CD4-positive, alpha-beta T cell treated with Interleukin-21 for 1 hour (primary cell): Measurements from ENCODE around the gene XPNPEP1.
"Not testable (repeated sequence)": the region's sequence is repeated elsewhere in the genome, so short reads cannot be mapped to it uniquely, and the experiment has no call there.

Experiments used
- DNase-seq: peaks from one replicate; pipeline ENCODE4 v3.0.0-alpha.2; 2020

XPNPEP1 gene

GRCh38 chr10:109922358-109922975 lies 844 bp downstream of the XPNPEP1 start:
- no peak for DNase-seq

DNA sequence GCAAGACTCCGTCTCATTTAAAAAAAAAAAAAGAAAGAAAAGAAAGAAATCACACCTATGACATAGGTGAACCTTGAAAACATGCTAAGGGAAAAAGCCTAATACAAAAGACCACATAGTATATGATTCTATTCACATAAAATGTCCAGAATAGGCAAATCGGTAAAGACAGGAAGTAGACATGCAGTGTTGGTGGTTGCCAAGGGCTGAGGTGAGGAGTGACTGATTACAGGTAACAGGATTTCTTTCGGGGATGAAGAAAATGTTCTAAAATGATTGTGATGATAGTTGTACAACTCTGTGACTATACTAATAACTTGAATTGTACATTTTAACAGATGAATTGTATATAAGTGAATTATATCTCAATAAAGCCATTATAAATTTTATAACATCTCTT lies 3.3 kb downstream of the XPNPEP1 start:
- DNase-seq, result peak; percentile 48

GRCh38 chr10:109919220-109919619 lies 4.1 kb downstream of the XPNPEP1 start:
- DNase-seq, result no peak

DNA sequence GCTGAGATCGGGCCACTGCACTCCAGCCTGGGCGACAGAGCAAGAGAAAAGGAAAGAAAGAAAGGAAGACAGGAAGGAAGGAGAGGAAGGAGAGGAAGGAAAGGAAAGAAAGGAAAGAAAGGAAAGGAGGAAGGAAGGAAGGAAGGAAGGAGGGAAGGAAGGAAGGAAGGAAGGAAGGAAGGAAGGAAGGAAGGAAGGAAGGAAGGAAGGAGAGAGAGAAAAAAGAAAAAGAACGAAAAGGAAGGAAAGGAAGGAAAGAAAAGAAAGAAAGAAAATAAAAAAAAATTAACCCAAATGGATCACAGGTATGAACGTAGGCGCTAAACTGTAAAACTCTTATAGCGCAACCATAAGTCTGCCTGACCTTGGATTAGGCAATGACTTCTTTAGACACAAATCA lies 4.6 kb downstream of the XPNPEP1 start:
- DNase-seq, result not testable (repeated sequence)

DNA sequence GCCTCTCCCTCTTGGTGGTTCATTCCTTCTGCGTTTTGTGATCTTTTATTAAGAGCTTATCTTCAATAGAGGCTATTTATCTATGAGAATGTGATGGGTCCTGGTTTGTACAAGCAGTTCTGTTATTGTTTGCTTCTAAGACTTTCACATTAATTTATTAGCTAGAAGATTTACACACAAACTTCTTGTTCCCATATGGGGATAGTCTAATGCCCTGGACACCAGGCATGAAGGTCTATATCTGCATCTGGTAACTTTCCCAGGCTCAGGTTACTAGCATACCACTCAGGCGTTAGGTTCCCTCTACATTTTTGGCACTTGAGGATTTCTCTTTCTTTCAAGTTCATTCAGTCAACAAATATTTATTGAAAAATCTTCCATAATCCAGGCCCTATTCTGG lies 7.7 kb downstream of the XPNPEP1 start:
- DNase-seq, result no peak

GRCh38 chr10:109914966-109915365 lies 8.3 kb downstream of the XPNPEP1 start:
- peak; percentile 66 for DNase-seq

DNA sequence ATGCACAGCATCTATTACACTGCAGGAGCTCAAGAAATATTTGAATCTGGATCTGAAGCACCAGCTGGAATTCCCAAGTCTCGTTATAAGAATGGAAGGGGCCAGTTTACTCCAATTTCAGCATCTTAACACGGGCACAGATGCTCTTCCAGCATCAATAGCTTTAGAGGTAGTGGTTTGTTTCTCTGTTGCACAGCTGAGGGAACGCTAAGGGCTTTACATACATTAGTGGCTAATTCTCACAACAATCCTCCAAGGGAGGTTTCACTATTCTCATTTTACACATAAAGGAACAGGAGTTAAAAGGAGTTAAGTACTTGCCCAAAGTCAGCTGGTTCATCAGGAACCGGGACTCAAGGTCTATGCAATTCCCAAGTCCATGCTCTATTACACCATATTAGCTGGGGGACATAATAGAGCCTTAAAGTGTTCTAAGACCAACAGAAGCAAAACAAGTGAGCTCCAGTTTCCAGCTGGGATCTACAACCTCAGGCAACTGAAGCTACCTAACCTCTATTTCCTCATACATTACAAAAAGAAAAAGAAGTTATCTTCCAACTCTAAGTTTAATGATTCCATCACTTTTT lies 9.9 kb downstream of the XPNPEP1 start:
- DNase-seq, result no peak

GRCh38 chr10:109912335-109913281 lies 10.7 kb downstream of the XPNPEP1 start:
- DNase-seq, result no peak

DNA sequence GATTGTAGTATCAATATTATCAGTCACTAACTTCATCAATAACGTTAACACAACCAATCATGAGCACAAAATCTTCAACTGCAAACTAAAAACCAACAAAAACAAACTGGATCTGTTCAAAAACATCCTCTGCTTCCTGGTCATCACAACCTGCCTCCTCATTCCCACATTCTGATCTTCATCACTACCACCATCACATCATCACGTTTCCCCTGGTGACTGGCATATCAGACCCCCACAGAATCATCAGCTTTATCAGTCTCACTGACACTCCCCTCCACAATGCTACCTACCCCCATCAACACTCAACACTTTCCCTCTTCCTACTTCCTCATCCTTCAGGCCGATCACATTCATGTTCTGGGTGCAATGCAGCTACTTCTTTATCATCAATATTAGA lies 11.4 kb downstream of the XPNPEP1 start:
- no peak for DNase-seq

DNA sequence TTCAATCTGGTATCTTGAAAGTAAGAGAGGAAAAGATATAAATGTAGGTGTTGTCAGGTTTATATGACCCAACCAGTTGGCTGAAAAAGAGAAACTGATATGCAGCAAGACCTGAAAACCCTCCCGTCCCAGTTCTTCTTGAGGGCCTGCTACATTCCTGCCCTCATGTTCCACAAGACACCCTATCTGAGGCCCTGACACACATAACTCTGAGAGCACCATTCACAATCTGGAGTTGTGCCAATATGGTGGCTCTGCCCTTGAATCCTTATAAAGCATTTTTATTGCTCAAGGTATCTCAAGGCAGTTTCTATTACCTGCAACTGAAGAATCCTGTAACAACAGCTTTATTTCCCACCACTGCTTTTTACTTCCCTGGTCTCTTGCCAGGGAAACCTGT lies 17.0 kb downstream of the XPNPEP1 start:
- DNase-seq, result no peak

GRCh38 chr10:109904397-109904796 lies 18.9 kb downstream of the XPNPEP1 start:
- DNase-seq, result no peak

- DNase-seq, result peak; percentile 33
These were observed 20.0 kb downstream of the XPNPEP1 start for GRCh38 chr10:109902992-109903947.

- no peak for DNase-seq
These were observed 23.7 kb downstream of the XPNPEP1 start for GRCh38 chr10:109899356-109900331.

DNA sequence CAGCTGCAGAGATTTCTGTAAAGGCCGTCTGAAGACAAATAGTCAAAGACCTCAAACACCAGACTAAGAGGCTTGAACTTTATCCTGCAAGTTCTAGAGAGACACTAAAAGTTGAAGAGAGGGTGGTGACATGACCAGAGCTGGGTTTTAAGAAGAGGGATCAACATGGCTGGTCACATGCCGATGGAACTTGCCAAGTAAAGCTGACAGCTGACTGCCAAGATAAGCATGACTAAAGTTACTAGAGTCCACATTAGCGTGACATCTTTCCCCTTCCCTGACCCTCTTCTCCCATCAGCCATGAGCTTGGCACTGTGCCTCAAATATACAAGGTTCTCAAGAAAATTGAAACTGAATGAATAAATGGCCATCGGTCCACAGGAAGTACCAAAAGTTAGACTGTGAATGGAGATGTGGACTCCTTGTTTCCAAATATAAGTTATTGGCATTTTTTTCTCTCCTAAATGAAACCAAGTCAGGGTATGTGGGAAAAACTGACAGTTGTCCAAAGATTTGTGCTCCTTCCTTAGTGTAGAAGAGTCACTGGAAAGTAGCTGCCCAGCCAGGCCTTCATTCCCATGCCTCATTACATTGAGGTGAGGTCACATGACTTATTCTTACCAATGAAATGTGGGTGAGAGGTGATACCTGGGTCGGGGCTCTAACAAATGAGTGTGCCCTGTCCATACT lies 24.5 kb downstream of the XPNPEP1 start:
- DNase-seq, result no peak

- DNase-seq, result no peak
These were observed 25.3 kb downstream of the XPNPEP1 start for GRCh38 chr10:109898007-109898406.

DNA sequence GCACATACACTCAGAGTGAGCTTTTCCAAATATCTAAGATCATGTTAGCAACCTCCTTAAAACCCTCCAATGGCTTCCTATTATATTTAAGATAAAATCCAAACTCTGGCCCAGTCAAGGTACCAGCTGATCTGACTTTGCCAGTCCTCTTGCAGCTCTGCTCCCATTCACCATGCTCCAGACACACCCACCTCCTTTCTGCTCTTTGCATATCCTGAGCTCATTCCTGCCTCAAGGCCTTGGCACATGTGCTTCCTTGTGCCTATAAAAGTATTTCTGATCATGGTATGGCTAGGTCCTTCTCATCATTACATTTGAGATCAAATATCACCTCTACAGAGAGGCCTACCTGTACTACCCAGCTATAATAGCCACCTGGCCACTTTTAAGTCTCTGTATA lies 27.5 kb downstream of the XPNPEP1 start:
- no peak for DNase-seq

DNA sequence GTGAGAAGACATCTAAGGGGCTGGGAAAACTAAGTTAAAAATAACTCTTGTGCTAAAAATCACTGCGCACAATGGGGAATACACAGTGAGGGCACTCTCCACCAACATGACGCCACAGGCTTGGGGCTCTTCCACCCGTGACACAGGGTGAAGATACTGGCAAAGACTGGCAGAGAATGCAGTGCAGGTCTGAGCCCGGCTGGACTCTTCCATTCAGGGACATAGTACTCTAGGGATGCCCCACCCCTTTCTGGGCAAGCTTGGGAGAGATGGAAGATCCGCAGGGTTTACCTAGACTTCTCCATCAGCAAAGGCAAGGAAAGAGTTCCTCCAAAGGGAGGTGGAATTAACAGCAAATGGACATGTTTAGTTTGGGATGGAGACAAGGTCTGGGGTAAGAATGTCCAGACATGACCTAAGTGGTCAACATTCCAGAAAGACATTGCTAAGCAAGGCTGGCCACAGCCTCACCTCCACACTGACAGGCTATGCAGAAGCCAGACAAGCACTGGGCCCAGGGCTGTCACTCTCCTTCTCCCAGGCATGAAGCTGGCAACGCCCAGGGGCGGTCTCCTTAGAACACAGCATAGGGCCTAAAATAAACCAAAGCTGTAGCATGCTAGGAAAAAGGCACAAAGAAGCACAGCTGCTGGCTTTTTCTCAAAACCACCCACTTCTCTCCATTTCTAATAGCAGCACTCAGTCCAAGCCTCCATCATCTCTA lies 28.1 kb downstream of the XPNPEP1 start:
- no peak for DNase-seq

GRCh38 chr10:109894516-109894915 lies 28.8 kb downstream of the XPNPEP1 start:
- no peak for DNase-seq

DNA sequence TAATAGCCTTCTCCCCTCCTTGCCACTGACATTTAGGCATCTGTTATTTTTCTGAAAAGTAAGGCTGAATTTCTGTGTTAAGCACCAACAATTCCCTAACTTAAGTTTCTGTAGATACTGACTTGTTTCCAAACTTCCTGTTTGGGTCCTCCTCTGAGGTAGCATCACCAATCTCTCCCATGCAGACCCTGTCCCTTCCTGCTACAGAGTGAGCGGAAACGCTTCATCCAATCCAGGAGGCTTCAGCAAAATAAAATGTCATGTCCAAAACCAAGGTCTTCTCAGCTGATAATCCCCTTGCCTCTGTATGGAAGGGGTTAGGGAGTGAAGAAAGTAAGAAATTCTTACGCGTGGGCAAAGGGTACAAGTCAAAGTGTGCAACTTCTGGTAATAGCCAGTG lies 29.9 kb downstream of the XPNPEP1 start:
- no peak for DNase-seq

DNA sequence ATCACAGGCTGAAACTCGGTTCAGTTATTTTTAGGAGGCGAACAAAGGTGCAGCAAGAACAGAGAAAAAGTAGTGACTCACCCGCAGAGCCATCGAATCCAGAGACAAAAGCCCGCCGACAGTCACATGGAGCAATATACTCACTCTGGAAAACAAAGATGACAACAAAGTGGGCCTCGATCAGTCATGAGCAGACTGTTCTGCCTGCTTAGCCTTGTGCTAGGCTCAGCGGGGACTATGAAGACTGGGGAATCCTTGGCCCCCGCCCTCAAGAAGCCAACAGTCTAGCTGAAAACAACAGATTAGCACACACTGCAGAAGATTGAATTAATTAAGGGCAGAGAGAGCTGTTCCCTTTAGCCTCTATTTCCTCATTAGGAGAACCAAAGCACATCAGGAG lies 30.4 kb downstream of the XPNPEP1 start:
- no peak for DNase-seq
